Loucy (cell line): ENCODE measurements around the gene TENM4.

Experiments used
- H2AFZ ChIP-seq: fragments of 200-600 bp; sonication (generic); 2 replicates; pipeline ENCODE4 v1.6.0; 2016; ENCODE audit warnings: antibody characterized with exemption, mild to moderate bottlenecking, low read length, moderate library complexity
- H3F3A ChIP-seq: fragments of 200-600 bp; 2 replicates; pipeline ENCODE4 v1.6.0; 2016; ENCODE audit warnings: antibody characterized with exemption, low read depth, mild to moderate bottlenecking
- H3K27me3 ChIP-seq: fragments of 200-600 bp; sonication (generic); 2 replicates; pipeline ENCODE4 v1.6.1; 2014; ENCODE audit warnings: low read length, mild to moderate bottlenecking; ENCODE audit not compliant: insufficient read depth, poor library complexity, severe bottlenecking
- H3K36me3 ChIP-seq: fragments of 200-600 bp; sonication (generic); 2 replicates; pipeline ENCODE4 v1.6.1; 2016; ENCODE audit warnings: low read length; ENCODE audit not compliant: insufficient read depth
- H3K4me1 ChIP-seq: fragments of 200-600 bp; sonication (generic); 2 replicates; pipeline ENCODE4 v1.5.1; 2014; ENCODE audit warnings: low read length, mild to moderate bottlenecking; ENCODE audit not compliant: insufficient read depth, poor library complexity, severe bottlenecking
- H3K4me2 ChIP-seq: fragments of 200-600 bp; sonication (generic); 2 replicates; pipeline ENCODE4 v1.6.0; 2014; ENCODE audit warnings: antibody characterized with exemption, low read length, low read depth, mild to moderate bottlenecking; ENCODE audit not compliant: poor library complexity, severe bottlenecking
- H3K4me3 ChIP-seq: fragments of 200-600 bp; sonication (generic); 2 replicates; pipeline ENCODE4 v1.5.1; 2014; ENCODE audit warnings: low read length, mild to moderate bottlenecking, mixed read lengths; ENCODE audit not compliant: poor library complexity, severe bottlenecking
- H3K79me2 ChIP-seq: fragments of 200-600 bp; sonication (generic); 2 replicates; pipeline ENCODE4 v1.6.1; 2014; ENCODE audit warnings: low read length; ENCODE audit not compliant: insufficient read depth
- H3K9ac ChIP-seq: fragments of 200-600 bp; sonication (generic); 2 replicates; pipeline ENCODE4 v1.6.0; 2014; ENCODE audit warnings: mild to moderate bottlenecking, low read depth, low read length, moderate library complexity; ENCODE audit not compliant: poor library complexity, severe bottlenecking
- H3K9me2 ChIP-seq: fragments of 200-600 bp; sonication (generic); replicated peaks from 2 replicates; pipeline ENCODE4 v1.6.1; 2016; ENCODE audit warnings: low read depth, low read length, mixed read lengths
- H3K9me3 ChIP-seq: fragments of 200-600 bp; sonication (generic); 2 replicates; pipeline ENCODE4 v1.6.1; 2014; ENCODE audit warnings: mild to moderate bottlenecking, antibody characterized with exemption, low read length, low read depth; ENCODE audit not compliant: insufficient read depth
- H4K20me1 ChIP-seq: fragments of 200-600 bp; sonication (generic); 2 replicates; pipeline ENCODE4 v1.6.0; 2014; ENCODE audit warnings: antibody characterized with exemption, low read length, mild to moderate bottlenecking; ENCODE audit not compliant: insufficient read depth, poor library complexity, severe bottlenecking
- CTCF ChIP-seq: fragments of 200-600 bp; sonication (generic); conservative IDR thresholded peaks from 2 replicates; pipeline ENCODE4 v1.5.1; 2014; ENCODE audit warnings: mild to moderate bottlenecking, antibody characterized with exemption, low read length
- EZH2phosphoT487 ChIP-seq: fragments of 200-600 bp; IDR thresholded peaks from 2 replicates; pipeline ENCODE4 v1.6.1; 2018; ENCODE audit warnings: antibody characterized with exemption, mild to moderate bottlenecking, moderate library complexity, borderline replicate concordance

The TENM4 gene

GRCh38 chr11:78791254-78791653 lies 649.6 kb downstream of the TENM4 start:
- no peaks in the 10 kb centered on the region for H3K9me3 ChIP-seq
- H3K36me3 ChIP-seq: no peaks in the 10 kb centered on the region
- H2AFZ ChIP-seq: no peak overlapping the region
- no peak overlapping the region for H3K4me3 ChIP-seq
- no peak overlapping the region for H3K9ac ChIP-seq
- H3F3A ChIP-seq: no peaks in the 10 kb centered on the region
- no peaks in the 10 kb centered on the region for H3K79me2 ChIP-seq
- H4K20me1 ChIP-seq: no peaks in the 10 kb centered on the region
- H3K27me3 ChIP-seq: no peaks in the 10 kb centered on the region
- H3K9me2 ChIP-seq: no peaks in the 10 kb centered on the region
- no peak overlapping the region for H3K4me2 ChIP-seq
- no peak for TF ChIP-seq CTCF
- TF ChIP-seq EZH2phosphoT487: no peak
- no peaks in the 10 kb centered on the region for H3K4me1 ChIP-seq

GRCh38 chr11:78790784-78791183 lies 650.0 kb downstream of the TENM4 start:
- no peaks in the 10 kb centered on the region for H3K79me2 ChIP-seq
- TF ChIP-seq EZH2phosphoT487 (no peak), CTCF (no peak)
- H3K4me1 ChIP-seq: no peaks in the 10 kb centered on the region

DNA sequence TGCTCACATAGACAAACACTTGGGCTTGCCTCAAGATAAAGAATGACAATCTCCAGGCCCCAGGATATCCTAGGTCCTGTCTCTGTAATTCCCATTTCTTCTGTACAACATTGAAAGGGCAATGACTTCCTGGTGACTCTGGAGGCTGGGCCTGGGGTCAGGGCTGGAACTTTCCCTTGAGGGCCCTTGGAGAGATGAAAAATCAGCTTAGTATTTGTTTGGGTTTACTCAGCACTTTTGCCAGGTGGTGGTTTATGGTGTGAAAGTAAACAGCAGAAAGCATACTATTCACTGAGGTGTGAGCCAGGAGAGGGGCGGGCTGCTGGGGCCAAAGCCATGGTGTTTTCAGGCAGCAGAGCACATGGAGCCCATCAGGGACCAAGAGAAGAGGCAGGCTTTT lies 651.5 kb downstream of the TENM4 start:
- no peaks in the 10 kb centered on the region for H3K36me3 ChIP-seq
- H4K20me1 ChIP-seq: no peaks in the 10 kb centered on the region
- TF ChIP-seq CTCF: no peak
- TF ChIP-seq EZH2phosphoT487: no peak
- H3K9me3 ChIP-seq: no peaks in the 10 kb centered on the region
- no peaks in the 10 kb centered on the region for H3K4me1 ChIP-seq
- no peaks in the 10 kb centered on the region for H3K9me2 ChIP-seq
- no peak overlapping the region for H3K9ac ChIP-seq
- H3K4me3 ChIP-seq: no peak overlapping the region
- no peak overlapping the region for H3K4me2 ChIP-seq
- no peaks in the 10 kb centered on the region for H3K27me3 ChIP-seq
- no peak overlapping the region for H2AFZ ChIP-seq
- H3K79me2 ChIP-seq: no peaks in the 10 kb centered on the region
- H3F3A ChIP-seq: no peaks in the 10 kb centered on the region

More at GRCh38 chr11:78790784-78791183, 650.0 kb downstream of the TENM4 start:
- H3K4me3 ChIP-seq: no peak overlapping the region
- no peak overlapping the region for H3K9ac ChIP-seq
- H3K4me2 ChIP-seq: no peak overlapping the region
- no peaks in the 10 kb centered on the region for H3F3A ChIP-seq
- no peaks in the 10 kb centered on the region for H3K36me3 ChIP-seq
- no peaks in the 10 kb centered on the region for H4K20me1 ChIP-seq
- H3K9me3 ChIP-seq: no peaks in the 10 kb centered on the region
- H3K27me3 ChIP-seq: no peaks in the 10 kb centered on the region
- H2AFZ ChIP-seq: no peak overlapping the region
- no peaks in the 10 kb centered on the region for H3K9me2 ChIP-seq
